Measurements from ENCODE around the gene SEPTIN3. TPM values are rescaled to one million over a fixed set of nuclear protein-coding genes. Genes with fewer than 3 reads are reported as not detected.
"Not testable (repeated sequence)": the region's sequence is repeated elsewhere in the genome, so short reads cannot be mapped to it uniquely, and the experiment has no call there.

The SEPTIN3 gene
- total RNA-seq, 1 donor from 2014 or later: 0.46 TPM

- TF ChIP-seq, protein P1, sequence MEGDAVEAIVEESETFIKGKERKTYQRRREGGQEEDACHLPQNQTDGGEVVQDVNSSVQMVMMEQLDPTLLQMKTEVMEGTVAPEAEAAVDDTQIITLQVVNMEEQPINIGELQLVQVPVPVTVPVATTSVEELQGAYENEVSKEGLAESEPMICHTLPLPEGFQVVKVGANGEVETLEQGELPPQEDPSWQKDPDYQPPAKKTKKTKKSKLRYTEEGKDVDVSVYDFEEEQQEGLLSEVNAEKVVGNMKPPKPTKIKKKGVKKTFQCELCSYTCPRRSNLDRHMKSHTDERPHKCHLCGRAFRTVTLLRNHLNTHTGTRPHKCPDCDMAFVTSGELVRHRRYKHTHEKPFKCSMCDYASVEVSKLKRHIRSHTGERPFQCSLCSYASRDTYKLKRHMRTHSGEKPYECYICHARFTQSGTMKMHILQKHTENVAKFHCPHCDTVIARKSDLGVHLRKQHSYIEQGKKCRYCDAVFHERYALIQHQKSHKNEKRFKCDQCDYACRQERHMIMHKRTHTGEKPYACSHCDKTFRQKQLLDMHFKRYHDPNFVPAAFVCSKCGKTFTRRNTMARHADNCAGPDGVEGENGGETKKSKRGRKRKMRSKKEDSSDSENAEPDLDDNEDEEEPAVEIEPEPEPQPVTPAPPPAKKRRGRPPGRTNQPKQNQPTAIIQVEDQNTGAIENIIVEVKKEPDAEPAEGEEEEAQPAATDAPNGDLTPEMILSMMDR (IDR thresholded peaks at IDR 0.05): no peak
- H3K27ac Mint-ChIP-seq (ENCODE audit: unreplicated experiment): no peak overlapping the region
- H3K27me3 Mint-ChIP-seq (ENCODE audit: unreplicated experiment): no peaks in the 10 kb centered on the region
- DNase-seq (ENCODE audit: extremely low spot score, unreplicated experiment): no peak
- H3K4me3 Mint-ChIP-seq (ENCODE audit: unreplicated experiment): no peak overlapping the region
- H3K36me3 Mint-ChIP-seq (ENCODE audit: unreplicated experiment): no peaks in the 10 kb centered on the region
- no peaks in the 10 kb centered on the region for H3K9me3 Mint-ChIP-seq (ENCODE audit: unreplicated experiment)
- H3K4me1 Mint-ChIP-seq (ENCODE audit: unreplicated experiment): peaks cover 22% of the 10 kb centered on the region
These were observed 25.5 kb upstream of the SEPTIN3 start for GRCh38 chr22:41943661-41944209.

DNA sequence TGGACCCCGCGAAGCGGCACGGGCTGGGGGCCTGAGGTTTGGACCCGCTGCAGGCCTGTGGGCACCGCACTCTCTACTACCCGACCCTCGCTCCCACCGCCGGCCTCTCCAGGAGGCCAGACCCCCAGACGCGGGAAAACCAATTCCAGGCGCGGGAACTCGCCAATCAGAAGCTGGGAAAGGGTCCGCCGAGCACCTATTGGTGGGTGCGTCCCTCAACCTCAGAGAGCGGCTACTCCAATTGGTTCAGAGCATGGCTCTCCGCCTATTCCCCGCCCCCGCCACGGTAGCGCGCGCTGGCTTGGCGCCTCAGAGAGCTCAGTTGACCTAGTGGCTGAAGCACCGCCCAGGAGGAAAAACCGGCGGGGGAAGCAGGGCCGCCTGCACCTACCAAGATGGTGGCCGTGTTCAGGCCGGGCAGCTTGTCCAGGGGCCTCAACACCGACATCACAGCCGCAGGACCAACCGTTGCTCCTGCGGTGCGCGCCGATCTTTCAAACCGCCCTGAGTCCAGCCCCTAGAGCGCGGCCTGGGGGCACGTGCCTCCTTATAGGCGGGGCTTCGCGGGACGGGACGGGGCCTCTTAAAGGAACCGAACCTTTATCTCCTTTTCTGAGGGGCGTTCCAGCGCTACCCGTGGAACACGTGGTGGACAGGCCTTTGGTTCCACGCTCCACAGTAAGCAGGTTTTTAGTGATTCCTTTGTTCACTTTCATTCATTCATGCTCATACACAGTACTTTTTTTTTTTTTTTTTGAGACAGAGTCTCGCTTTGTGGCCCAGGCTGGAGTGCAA, 22.4 kb upstream of the SEPTIN3 start, which contains the start of gene CENPM:
TSS of gene CENPM (minus strand) at position 524 of the 795 bp plus-strand sequence. CDS start at position 448, 76 bp downstream.
- Mint-ChIP-seq H3K4me3 (ENCODE audit: unreplicated experiment) (peak within 1 kb of the TSS; percentile 84), H3K4me1 (ENCODE audit: unreplicated experiment) (peaks cover 12% of the 10 kb centered on the region), H3K36me3 (ENCODE audit: unreplicated experiment) (no peaks in the 10 kb centered on the region), H3K9me3 (ENCODE audit: unreplicated experiment) (no peaks in the 10 kb centered on the region), H3K27ac (ENCODE audit: unreplicated experiment) (peak within 1 kb of the TSS; percentile 60), H3K27me3 (ENCODE audit: unreplicated experiment) (no peaks in the 10 kb centered on the region)
- TF ChIP-seq, protein P1 (IDR thresholded peaks at IDR 0.05): no peak
- DNase-seq (ENCODE audit: extremely low spot score, unreplicated experiment): peak; percentile 98

- DNase-seq (ENCODE audit: extremely low spot score, unreplicated experiment): no peak
- no peaks in the 10 kb centered on the region for H3K36me3 Mint-ChIP-seq (ENCODE audit: unreplicated experiment)
- no peaks in the 10 kb centered on the region for H3K27me3 Mint-ChIP-seq (ENCODE audit: unreplicated experiment)
- H3K4me3 Mint-ChIP-seq (ENCODE audit: unreplicated experiment): no peak overlapping the region
- peak overlapping the region; percentile 60 for H3K27ac Mint-ChIP-seq (ENCODE audit: unreplicated experiment)
- H3K4me1 Mint-ChIP-seq (ENCODE audit: unreplicated experiment): peaks cover 12% of the 10 kb centered on the region
- TF ChIP-seq, protein P1 (IDR thresholded peaks at IDR 0.05): no peak
- H3K9me3 Mint-ChIP-seq (ENCODE audit: unreplicated experiment): no peaks in the 10 kb centered on the region
These were observed 21.7 kb upstream of the SEPTIN3 start for GRCh38 chr22:41947424-41948080.

- Mint-ChIP-seq H3K27ac (ENCODE audit: unreplicated experiment) (no peak overlapping the region), H3K4me3 (ENCODE audit: unreplicated experiment) (no peak overlapping the region)
These were observed 21.1 kb upstream of the SEPTIN3 start for GRCh38 chr22:41948142-41948541.

GRCh38 chr22:41948928-41949296, 20.3 kb upstream of the SEPTIN3 start:
- H3K27me3 Mint-ChIP-seq (ENCODE audit: unreplicated experiment); H3K4me3 Mint-ChIP-seq (ENCODE audit: unreplicated experiment): not testable (repeated sequence)

More at GRCh38 chr22:41948142-41948541, 21.1 kb upstream of the SEPTIN3 start:
- no peaks in the 10 kb centered on the region for H3K9me3 Mint-ChIP-seq (ENCODE audit: unreplicated experiment)
- TF ChIP-seq, protein P1 (IDR thresholded peaks at IDR 0.05): no peak
- H3K27me3 Mint-ChIP-seq (ENCODE audit: unreplicated experiment): no peaks in the 10 kb centered on the region
- no peak for DNase-seq (ENCODE audit: extremely low spot score, unreplicated experiment)
- peaks cover 12% of the 10 kb centered on the region for H3K4me1 Mint-ChIP-seq (ENCODE audit: unreplicated experiment)
- no peaks in the 10 kb centered on the region for H3K36me3 Mint-ChIP-seq (ENCODE audit: unreplicated experiment)

More at GRCh38 chr22:41948928-41949296, 20.3 kb upstream of the SEPTIN3 start:
- H3K9me3 Mint-ChIP-seq (ENCODE audit: unreplicated experiment); H3K27ac Mint-ChIP-seq (ENCODE audit: unreplicated experiment); H3K36me3 Mint-ChIP-seq (ENCODE audit: unreplicated experiment); DNase-seq (ENCODE audit: extremely low spot score, unreplicated experiment): not testable (repeated sequence)
- H3K4me1 Mint-ChIP-seq (ENCODE audit: unreplicated experiment): peaks cover 12% of the 10 kb centered on the region
